ENCODE measurements around the gene RPP25L. TPM values are rescaled to one million over a fixed set of nuclear protein-coding genes. Genes with fewer than 3 reads are reported as not detected.

Gene RPP25L
- total RNA-seq, 1 experiment from 2014 or later = 40.3 TPM

DNA sequence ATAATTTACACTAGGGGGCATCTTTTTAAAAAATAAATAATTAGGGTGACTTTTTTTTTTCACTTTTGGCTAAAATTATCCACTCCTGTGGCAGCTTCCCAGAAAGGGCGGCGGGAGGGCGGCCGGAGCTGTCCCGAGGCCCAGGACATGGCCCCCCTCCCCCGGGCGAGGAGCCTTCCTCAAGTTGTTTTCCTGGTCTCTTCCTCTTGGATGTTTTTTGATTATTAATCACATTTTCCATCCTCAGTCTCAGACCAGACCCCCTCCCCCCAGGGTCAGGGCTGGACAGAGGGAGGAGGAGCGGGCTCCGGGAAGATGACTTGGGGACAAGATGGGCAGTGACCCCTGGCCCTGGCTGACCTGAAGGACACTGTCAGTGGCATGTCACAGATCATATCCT, 17.7 kb downstream of the RPP25L start:
- no peaks in the 10 kb centered on the region for H3K9me2 ChIP-seq (replicated peaks; ENCODE audit: insufficient read depth, low read length)
- no peaks in the 10 kb centered on the region for H3K9me3 ChIP-seq (ENCODE audit: low read length)
- H4K20me1 ChIP-seq (ENCODE audit: insufficient read depth, low read depth, low read length) = peaks cover 4% of the 10 kb centered on the region; the same call in 1 of the 2 replicates
- no peak overlapping the region for H3K4me2 ChIP-seq (ENCODE audit: low read depth, low read length, poor library complexity, severe bottlenecking)
- no peak overlapping the region for H3K4me3 ChIP-seq (ENCODE audit: low read length)
- H3K4me1 ChIP-seq (ENCODE audit: low read length) = no peaks in the 10 kb centered on the region
- no peak overlapping the region for H3K9ac ChIP-seq (ENCODE audit: low read length)
- no peaks in the 10 kb centered on the region for H3K27me3 ChIP-seq (ENCODE audit: low read length)
- DNase-seq = no peak
- no peak overlapping the region for H2AFZ ChIP-seq (ENCODE audit: low read length)
- H3K36me3 ChIP-seq (ENCODE audit: insufficient read depth, low read length) = no peaks in the 10 kb centered on the region
- H3K79me2 ChIP-seq (ENCODE audit: low read length) = no peaks in the 10 kb centered on the region
- no peak overlapping the region for H3K27ac ChIP-seq (ENCODE audit: low read length)

DNA sequence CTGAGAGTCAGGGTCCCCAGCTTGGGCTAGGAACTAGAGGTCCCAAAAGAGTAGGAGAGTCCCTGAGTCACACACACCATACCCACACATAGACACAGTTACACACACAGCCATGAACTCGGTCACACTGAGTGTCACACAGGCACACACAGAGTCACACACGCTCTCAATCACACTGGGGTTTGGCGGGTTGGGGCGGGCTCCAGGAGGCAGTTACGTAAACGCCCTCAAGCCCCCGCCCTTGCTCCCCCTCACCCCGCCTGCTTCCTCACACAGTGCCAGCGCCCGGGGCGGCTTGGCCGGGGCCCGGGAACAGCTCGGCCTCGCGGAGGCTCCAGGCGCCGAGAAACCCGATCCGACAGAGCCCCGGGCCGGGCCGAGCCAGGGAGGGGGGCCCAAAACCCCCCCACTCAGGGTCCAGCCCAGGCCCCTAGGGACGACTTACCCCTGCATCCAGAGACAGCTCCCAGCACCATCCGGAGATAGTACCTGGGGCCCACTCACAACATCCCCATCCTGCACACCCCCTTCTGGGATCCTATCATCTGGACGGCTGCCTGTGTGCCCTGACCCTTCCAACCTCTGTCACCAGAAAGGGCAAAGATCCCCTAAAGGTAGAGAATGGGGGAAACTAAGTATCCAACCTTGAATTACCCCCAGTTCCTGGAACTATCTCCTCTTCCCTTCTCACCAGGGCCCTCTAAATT, 18.8 kb downstream of the RPP25L start:
- H3K27me3 ChIP-seq (ENCODE audit: low read length) = no peaks in the 10 kb centered on the region

DNA sequence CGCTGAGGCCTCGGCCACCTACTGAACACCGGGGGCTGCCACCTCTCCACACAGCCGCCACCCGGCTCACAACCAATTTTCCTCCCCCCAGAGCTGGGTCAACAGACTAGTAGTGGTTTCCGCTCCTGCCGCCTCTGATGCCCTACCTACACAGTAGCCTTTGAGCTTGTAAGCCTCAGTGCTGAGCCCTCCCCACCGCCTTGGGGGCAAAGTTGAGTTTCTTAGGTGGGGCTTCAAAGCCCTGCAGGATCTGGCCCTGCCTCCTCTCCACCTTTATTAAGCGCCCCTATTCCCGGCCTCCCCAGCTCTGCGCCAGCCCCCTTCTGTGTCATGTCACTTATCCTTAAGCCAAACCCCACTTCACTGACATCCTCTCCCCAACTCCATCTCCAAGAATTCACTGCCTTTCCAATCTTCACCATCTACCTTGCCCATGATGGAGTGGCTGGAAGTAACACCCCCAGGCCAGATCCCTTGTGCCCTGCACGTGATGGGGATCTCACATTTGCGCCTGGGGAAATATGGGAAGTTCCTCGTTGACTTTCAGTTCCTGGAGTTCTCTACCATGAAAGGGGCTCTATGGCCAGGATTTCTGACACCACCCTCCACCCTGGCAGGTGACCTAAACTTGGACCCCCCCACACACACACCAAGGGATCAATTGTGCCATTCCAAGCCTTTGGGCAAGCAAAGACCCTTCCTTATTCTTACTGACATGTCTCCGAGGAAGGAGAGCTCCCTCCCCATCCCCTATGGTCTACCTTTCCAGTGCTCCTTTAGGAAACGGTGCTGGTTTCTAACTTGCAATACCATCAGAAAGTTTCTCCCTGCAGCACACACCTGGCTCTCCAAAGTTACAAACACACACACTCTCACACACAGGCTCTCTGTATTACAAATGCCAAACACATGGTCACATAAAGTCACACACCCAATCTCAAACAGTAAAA, 19.7 kb downstream of the RPP25L start:
- no peak overlapping the region for H3K9ac ChIP-seq (ENCODE audit: low read length)
- no peak overlapping the region for H3K4me2 ChIP-seq (ENCODE audit: low read depth, low read length, poor library complexity, severe bottlenecking)

More for the DNA sequence above, 18.8 kb downstream of the RPP25L start:
- peaks cover 4% of the 10 kb centered on the region; the same call in 1 of the 2 replicates for H4K20me1 ChIP-seq (ENCODE audit: insufficient read depth, low read depth, low read length)
- H3K9me3 ChIP-seq (ENCODE audit: low read length) = no peaks in the 10 kb centered on the region
- no peak overlapping the region for H2AFZ ChIP-seq (ENCODE audit: low read length)
- H3K4me3 ChIP-seq (ENCODE audit: low read length) = no peak overlapping the region
- H3K79me2 ChIP-seq (ENCODE audit: low read length) = no peaks in the 10 kb centered on the region
- H3K9ac ChIP-seq (ENCODE audit: low read length) = no peak overlapping the region
- no peaks in the 10 kb centered on the region for H3K4me1 ChIP-seq (ENCODE audit: low read length)
- no peak overlapping the region for H3K4me2 ChIP-seq (ENCODE audit: low read depth, low read length, poor library complexity, severe bottlenecking)
- H3K36me3 ChIP-seq (ENCODE audit: insufficient read depth, low read length) = no peaks in the 10 kb centered on the region
- no peak overlapping the region for H3K27ac ChIP-seq (ENCODE audit: low read length)
- no peaks in the 10 kb centered on the region for H3K9me2 ChIP-seq (replicated peaks; ENCODE audit: insufficient read depth, low read length)
- no peak for DNase-seq

DNA sequence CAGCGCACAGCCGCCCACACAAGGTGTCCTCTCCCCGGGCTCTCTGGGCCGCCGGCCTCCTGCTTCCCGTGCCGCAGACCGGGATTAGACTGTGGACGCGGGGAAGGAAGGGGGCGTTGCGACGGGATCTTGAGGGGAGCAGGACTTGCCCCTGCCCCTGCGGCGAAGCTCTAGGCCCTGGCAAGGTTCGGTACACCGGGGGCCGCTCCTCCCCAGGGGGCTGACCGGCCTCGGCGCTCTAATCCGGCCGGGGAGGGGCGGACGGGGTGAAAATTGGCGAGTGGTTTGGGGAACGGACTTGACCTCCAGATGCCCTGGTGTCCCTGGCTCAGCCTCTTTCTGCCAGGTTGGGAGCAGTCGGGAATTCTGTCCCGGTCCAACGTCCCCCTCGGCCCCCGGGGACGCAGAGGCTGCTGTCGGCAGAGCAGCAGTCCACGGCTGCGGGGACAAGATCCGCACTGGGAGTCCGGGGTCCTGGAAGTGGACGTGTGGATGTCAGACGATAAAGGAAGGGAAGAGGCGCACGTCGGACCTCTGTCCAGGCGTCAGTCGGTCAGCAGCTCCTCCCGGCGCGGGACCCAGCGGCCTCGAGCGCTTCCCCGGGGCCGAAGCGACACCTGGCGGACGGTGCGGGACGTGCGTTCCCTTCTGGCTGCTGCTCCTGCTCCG, 20.5 kb downstream of the RPP25L start:
- Histone ChIP-seq H3K36me3 (ENCODE audit: insufficient read depth, low read length) (no peaks in the 10 kb centered on the region), H3K79me2 (ENCODE audit: low read length) (no peaks in the 10 kb centered on the region), H4K20me1 (ENCODE audit: insufficient read depth, low read depth, low read length) (peaks cover 4% of the 10 kb centered on the region; the same call in 1 of the 2 replicates), H3K9ac (ENCODE audit: low read length) (no peak overlapping the region), H3K27me3 (ENCODE audit: low read length) (no peaks in the 10 kb centered on the region), H2AFZ (ENCODE audit: low read length) (no peak overlapping the region), H3K27ac (ENCODE audit: low read length) (no peak overlapping the region), H3K4me1 (ENCODE audit: low read length) (no peaks in the 10 kb centered on the region), H3K4me3 (ENCODE audit: low read length) (no peak overlapping the region), H3K9me2 (replicated peaks; ENCODE audit: insufficient read depth, low read length) (no peaks in the 10 kb centered on the region), H3K4me2 (ENCODE audit: low read depth, low read length, poor library complexity, severe bottlenecking) (no peak overlapping the region), H3K9me3 (ENCODE audit: low read length) (no peaks in the 10 kb centered on the region)
- DNase-seq = peak; percentile 91

More for the DNA sequence above, 19.7 kb downstream of the RPP25L start:
- Histone ChIP-seq H3K79me2 (ENCODE audit: low read length) (no peaks in the 10 kb centered on the region), H2AFZ (ENCODE audit: low read length) (no peak overlapping the region), H3K4me3 (ENCODE audit: low read length) (no peak overlapping the region), H3K9me2 (replicated peaks; ENCODE audit: insufficient read depth, low read length) (no peaks in the 10 kb centered on the region), H3K4me1 (ENCODE audit: low read length) (no peaks in the 10 kb centered on the region), H3K27me3 (ENCODE audit: low read length) (no peaks in the 10 kb centered on the region), H4K20me1 (ENCODE audit: insufficient read depth, low read depth, low read length) (peaks cover 4% of the 10 kb centered on the region; the same call in 1 of the 2 replicates), H3K27ac (ENCODE audit: low read length) (no peak overlapping the region), H3K36me3 (ENCODE audit: insufficient read depth, low read length) (no peaks in the 10 kb centered on the region), H3K9me3 (ENCODE audit: low read length) (no peaks in the 10 kb centered on the region)
- DNase-seq = no peak

DNA sequence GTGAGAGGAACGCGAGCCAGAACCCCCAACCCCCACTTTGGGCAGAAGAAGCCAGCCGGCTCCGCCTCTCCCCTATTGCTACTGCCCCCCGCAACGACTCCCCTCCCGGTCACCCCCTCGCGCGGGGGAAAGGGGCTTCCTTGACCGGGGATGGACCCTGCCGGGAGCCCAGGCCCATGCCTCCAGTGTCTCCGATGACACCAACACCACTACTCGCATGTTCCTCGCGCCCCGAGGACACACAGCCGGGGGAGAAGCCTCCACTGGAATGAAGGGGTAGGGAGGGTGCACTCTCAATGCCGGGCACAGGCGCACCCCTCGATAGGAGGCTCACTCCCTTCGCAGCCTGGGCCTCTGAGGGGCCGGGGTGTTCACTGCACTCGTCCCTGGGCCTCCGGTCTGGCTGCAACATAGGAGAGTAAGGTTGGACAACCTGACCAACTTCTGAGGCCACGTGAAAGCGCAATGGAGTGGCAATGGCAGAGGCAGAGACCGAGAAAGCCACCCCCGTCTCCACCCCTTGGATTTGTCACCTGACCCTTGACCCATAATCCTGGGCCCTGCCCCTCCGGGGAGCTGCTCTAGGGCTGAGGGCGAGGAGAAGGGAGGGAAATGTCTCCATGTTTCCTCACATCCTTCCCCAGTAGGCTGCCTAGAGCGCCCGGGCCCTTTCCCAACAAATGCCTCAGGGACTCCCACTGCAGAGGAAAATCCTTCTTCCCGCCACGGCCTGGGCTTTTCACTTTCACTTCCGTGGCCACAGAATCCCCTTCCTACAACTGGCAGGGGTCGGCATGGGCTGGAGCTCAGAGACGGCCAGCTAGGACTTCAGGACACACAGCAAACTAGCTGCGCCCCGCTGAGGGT, 21.3 kb downstream of the RPP25L start:
- Histone ChIP-seq H2AFZ (ENCODE audit: low read length) (no peak overlapping the region), H3K9me2 (replicated peaks; ENCODE audit: insufficient read depth, low read length) (no peaks in the 10 kb centered on the region), H3K4me3 (ENCODE audit: low read length) (no peak overlapping the region), H3K27ac (ENCODE audit: low read length) (no peak overlapping the region), H3K27me3 (ENCODE audit: low read length) (no peaks in the 10 kb centered on the region), H3K4me1 (ENCODE audit: low read length) (no peaks in the 10 kb centered on the region), H3K36me3 (ENCODE audit: insufficient read depth, low read length) (no peaks in the 10 kb centered on the region), H4K20me1 (ENCODE audit: insufficient read depth, low read depth, low read length) (peaks cover 4% of the 10 kb centered on the region; the same call in 1 of the 2 replicates), H3K9ac (ENCODE audit: low read length) (no peak overlapping the region), H3K79me2 (ENCODE audit: low read length) (no peaks in the 10 kb centered on the region), H3K4me2 (ENCODE audit: low read depth, low read length, poor library complexity, severe bottlenecking) (no peak overlapping the region), H3K9me3 (ENCODE audit: low read length) (no peaks in the 10 kb centered on the region)
- no peak for DNase-seq

DNA sequence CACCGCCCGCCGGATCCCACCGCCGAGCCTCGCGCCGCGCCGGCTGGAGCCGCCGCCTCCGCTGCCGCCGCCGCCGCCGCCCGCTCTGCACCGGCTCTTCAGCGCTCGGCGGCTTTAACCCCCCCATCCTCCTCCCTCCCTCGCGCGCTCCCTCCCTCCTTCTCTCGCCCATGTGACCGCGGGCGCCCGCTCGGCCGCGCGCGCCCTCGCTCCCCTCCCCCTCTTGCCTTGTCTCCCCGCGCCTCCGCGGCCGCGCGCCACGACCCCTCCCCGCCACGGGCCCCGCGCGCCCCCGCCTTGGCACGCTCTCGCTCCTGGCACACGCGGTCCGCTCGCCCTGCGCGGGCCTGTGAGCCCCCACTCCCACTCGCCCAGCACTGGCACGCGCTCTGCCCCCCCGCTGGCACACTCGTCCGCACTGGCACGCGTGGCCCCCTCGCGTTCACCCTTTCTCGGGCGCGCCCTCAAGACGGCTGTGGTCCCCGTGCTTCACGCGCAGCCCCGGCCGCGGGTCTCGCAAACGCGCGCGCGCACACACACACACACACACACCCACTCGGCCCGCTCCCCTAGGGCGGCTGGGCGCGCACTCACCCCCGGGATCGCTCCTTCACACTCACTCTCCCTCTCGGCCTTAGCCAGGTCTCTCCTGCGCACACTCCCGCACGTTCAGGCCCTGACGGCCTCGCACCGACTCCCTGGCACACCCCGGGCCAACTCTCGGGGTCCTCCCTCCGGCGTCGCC, 22.1 kb downstream of the RPP25L start, which contains the start of gene CNTFR:
Gene CNTFR, minus strand, starts transcription at position 89 of the 745 bp plus-strand sequence. CDS start 20,743 bp downstream, outside the sequence.
- no peak within 1 kb of the TSS for H3K27ac ChIP-seq (ENCODE audit: low read length)
- H3K79me2 ChIP-seq (ENCODE audit: low read length) = no peaks in the 10 kb centered on the region
- H3K4me1 ChIP-seq (ENCODE audit: low read length) = no peaks in the 10 kb centered on the region
- no peak within 1 kb of the TSS for H3K9ac ChIP-seq (ENCODE audit: low read length)
- H3K4me2 ChIP-seq (ENCODE audit: low read depth, low read length, poor library complexity, severe bottlenecking) = no peak within 1 kb of the TSS
- no peak for DNase-seq
- H3K4me3 ChIP-seq (ENCODE audit: low read length) = no peak within 1 kb of the TSS
- H4K20me1 ChIP-seq (ENCODE audit: insufficient read depth, low read depth, low read length) = peaks cover 4% of the 10 kb centered on the region; the same call in 1 of the 2 replicates
- no peaks in the 10 kb centered on the region for H3K27me3 ChIP-seq (ENCODE audit: low read length)
- no peaks in the 10 kb centered on the region for H3K36me3 ChIP-seq (ENCODE audit: insufficient read depth, low read length)
- no peak within 1 kb of the TSS for H2AFZ ChIP-seq (ENCODE audit: low read length)
- no peaks in the 10 kb centered on the region for H3K9me3 ChIP-seq (ENCODE audit: low read length)
- no peaks in the 10 kb centered on the region for H3K9me2 ChIP-seq (replicated peaks; ENCODE audit: insufficient read depth, low read length)

All from Karpas-422 (cell line).